ENCODE data around the gene LARP4B.

The LARP4B gene

DNA sequence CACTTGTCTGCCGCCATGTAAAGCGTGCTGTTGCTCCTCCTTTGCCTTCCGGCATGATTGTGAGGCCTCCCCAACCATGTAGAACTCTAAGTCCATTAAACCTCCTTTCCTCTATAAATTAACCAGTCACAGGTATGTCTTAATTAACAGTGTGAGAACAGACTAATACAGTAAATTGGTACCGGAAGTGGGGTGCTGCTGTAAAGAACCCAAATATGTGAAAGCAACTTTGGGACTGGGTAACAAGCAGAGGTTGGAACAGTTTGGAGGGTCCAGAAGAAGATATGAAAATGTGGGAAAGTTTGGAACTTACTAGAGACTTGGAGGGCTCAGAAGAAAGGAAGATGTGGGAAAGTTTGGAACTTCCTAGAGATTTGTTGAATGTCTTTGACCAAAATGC lies 135.3 kb downstream of the LARP4B start:
- peaks cover 62% of the 10 kb centered on the region for H3K9me3 ChIP-seq

DNA sequence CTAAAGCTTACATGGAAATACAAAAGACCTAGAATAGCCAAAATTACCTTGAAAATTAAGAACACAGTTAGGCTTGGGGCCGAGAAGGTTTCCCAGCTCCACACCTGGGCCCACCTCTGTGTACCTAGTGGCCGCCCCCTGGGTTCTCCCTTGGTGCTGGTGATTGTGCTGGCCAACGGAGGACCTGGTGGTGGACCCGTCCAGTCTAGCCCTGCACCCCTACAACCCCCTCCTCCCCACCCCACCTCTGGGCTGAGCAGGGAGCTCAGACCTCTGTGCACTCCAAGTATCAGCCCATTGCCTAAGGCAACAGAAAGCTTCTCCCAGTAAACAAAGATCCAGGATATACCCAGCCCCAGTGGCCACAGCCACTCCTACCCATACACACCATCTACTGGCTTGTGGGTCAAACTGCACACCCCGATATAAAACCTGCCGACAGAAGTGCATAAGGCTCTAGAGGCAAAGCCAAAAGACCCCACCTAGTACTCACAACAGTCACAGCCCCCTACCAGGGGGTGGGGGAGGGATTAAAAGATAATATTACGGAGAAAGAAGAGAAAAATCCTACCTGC lies 137.0 kb downstream of the LARP4B start:
- Histone ChIP-seq H3K36me3 (0 out of 2 replicates have a peak, but pooled peaks cover 6% of the 10 kb centered on the region), H3K4me3 (no peak overlapping the region), H3K9ac (no peak overlapping the region), H4K20me1 (no peaks in the 10 kb centered on the region), H3K9me3 (peaks cover 54% of the 10 kb centered on the region), H3K4me1 (peaks cover 6% of the 10 kb centered on the region), H3K27ac (no peak overlapping the region), H3K4me2 (no peak overlapping the region), H3K27me3 (no peaks in the 10 kb centered on the region)
- no peak for TF ChIP-seq Cebpa-rat (IDR thresholded peaks at IDR 0.05)

More for the DNA sequence above, 135.3 kb downstream of the LARP4B start:
- H3K27ac ChIP-seq = no peak overlapping the region
- no peak overlapping the region for H3K4me2 ChIP-seq
- no peak overlapping the region for H3K9ac ChIP-seq
- H3K36me3 ChIP-seq = 0 out of 2 replicates have a peak, but pooled peaks cover 6% of the 10 kb centered on the region
- no peaks in the 10 kb centered on the region for H4K20me1 ChIP-seq
- H3K4me1 ChIP-seq = peaks cover 6% of the 10 kb centered on the region
- no peaks in the 10 kb centered on the region for H3K27me3 ChIP-seq
- TF ChIP-seq Cebpa-rat (IDR thresholded peaks at IDR 0.05) = no peak
- H3K4me3 ChIP-seq = no peak overlapping the region

DNA sequence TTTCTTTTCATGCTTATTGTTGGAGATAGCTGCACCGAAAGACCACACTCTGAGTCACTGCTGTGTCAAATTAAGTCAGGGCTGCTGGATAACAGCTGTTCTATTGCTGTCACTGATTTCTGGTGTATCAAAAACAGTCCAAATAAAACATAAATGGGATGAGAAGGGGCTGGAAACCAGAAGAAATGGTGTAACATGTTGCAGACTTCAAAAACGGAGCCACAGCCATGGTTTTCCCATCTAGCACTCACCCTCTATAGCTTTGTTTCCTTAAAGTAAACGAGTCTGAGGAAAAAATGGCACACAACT lies 138.8 kb downstream of the LARP4B start:
- peaks cover 37% of the 10 kb centered on the region for H3K9me3 ChIP-seq
- TF ChIP-seq Cebpa-rat (IDR thresholded peaks at IDR 0.05) = no peak
- no peak overlapping the region for H3K27ac ChIP-seq
- no peak overlapping the region for H3K4me3 ChIP-seq
- H3K9ac ChIP-seq = no peak overlapping the region
- peaks cover 13% of the 10 kb centered on the region for H3K4me1 ChIP-seq
- H3K36me3 ChIP-seq = 0 out of 2 replicates have a peak, but pooled peaks cover 6% of the 10 kb centered on the region
- H3K27me3 ChIP-seq = no peaks in the 10 kb centered on the region
- H4K20me1 ChIP-seq = 0 out of 2 replicates have a peak, but pooled peaks cover 6% of the 10 kb centered on the region
- no peak overlapping the region for H3K4me2 ChIP-seq

DNA sequence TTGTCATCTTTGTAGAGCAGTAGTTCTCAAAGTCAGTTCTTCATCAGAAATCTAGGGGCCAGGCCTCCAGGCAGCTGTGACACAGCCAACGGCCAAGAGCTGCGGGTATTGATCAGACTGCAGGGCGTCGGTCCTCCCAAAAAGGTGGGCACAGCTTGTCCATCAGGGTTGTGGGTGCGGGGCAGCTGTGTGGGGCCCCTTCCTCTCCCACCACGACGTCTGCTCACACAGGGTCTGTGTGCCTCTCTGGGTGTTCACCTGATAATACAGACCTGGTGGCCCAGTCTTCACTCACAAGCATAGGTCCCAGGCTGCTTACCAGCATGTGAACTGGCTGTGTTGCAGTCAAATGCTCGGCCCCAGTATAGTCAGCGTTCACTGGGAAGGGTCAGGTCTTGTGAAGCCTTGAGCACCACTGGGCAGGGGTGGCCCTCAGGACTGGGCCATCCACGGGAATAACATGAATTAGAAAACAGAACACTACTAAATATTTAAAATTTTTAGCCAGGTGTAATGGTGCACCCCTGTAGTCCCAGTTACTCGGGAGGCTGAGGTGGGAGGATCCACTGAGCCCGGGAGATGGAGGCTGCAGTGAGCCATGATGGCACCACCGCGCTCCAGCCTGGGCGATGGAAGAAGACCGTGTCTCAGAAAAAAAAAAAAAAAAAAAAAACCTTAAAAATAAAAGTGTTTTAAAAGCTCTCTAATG lies 139.3 kb downstream of the LARP4B start:
- Histone ChIP-seq H3K4me2 (no peak overlapping the region), H3K36me3 (0 out of 2 replicates have a peak, but pooled peaks cover 4% of the 10 kb centered on the region), H4K20me1 (0 out of 2 replicates have a peak, but pooled peaks cover 6% of the 10 kb centered on the region), H3K27me3 (0 out of 2 replicates have a peak, but pooled peaks cover under 1% of the 10 kb centered on the region), H3K4me3 (no peak overlapping the region), H3K9me3 (peaks cover 32% of the 10 kb centered on the region), H3K9ac (no peak overlapping the region), H3K27ac (no peak overlapping the region), H3K4me1 (peaks cover 13% of the 10 kb centered on the region)
- no peak for TF ChIP-seq Cebpa-rat (IDR thresholded peaks at IDR 0.05)

DNA sequence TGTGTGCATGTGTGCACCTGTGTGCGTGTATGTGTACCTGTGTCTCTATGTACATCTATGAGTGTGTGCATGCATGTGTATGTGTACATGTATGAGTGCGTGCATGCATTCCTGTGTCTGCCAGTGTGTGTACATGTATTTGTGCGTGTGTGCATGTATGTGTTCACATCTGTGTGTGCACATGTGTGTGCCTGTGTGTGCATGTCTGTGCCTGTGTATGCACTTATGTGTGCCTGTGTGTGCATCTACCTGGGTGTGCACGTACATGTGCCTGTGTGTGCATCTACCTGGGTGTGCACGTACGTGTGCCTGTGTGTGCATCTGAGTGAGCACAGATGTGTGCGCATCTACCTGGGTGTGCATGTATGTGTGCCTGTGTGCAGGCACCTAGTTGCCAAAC lies 139.9 kb downstream of the LARP4B start:
- Histone ChIP-seq H3K4me2 (no peak overlapping the region), H3K27me3 (0 out of 2 replicates have a peak, but pooled peaks cover 7% of the 10 kb centered on the region), H3K27ac (no peak overlapping the region)

DNA sequence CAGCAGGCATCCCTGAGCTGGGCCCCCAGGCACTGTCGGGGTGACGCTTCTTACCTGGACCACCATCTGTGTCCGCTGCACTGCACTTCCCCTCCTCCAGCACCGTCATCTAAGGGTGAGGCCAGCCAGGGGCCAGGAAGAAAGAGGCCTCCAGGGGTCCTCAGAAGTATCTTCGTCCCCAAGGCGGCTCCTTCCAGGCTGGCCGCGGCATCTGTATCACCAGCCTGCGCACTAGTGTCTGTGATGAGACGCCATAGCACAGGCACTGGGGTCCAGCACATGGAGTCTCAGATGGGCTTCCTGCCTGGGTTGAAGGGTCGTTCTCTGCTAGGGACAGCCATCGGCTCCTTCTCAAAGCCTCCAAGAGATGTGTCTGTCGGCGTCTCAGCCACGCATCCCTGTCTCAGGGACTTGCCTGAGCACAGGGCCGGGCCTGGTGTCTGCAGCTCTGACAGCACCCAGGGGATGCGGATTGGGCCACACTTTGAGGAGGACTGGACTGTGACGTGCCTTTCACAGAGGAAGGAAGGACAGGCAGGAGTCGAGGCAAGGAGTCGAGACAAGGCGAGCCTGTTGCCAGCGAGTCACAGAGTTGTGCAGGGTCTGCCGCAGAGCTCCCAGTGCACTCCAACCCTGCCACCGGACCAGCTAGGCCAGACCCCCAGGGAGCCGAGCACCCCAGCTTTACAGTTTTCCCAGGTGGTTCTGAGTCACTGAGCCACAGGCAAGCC lies 140.5 kb downstream of the LARP4B start:
- Histone ChIP-seq H3K27ac (no peak overlapping the region), H3K4me3 (no peak overlapping the region), H3K27me3 (peaks cover 10% of the 10 kb centered on the region; the same call in 1 of the 2 replicates), H4K20me1 (peaks cover 8% of the 10 kb centered on the region; the same call in 1 of the 2 replicates), H3K9me3 (peaks cover 19% of the 10 kb centered on the region), H3K36me3 (no peaks in the 10 kb centered on the region), H3K9ac (no peak overlapping the region), H3K4me1 (peaks cover 10% of the 10 kb centered on the region; the same call in 1 of the 2 replicates), H3K4me2 (no peak overlapping the region)
- no peak for TF ChIP-seq Cebpa-rat (IDR thresholded peaks at IDR 0.05)

More for the DNA sequence above, 139.9 kb downstream of the LARP4B start:
- H4K20me1 ChIP-seq = 0 out of 2 replicates have a peak, but pooled peaks cover 6% of the 10 kb centered on the region
- H3K9me3 ChIP-seq = peaks cover 26% of the 10 kb centered on the region
- no peak overlapping the region for H3K4me3 ChIP-seq
- no peak overlapping the region for H3K9ac ChIP-seq
- H3K36me3 ChIP-seq = no peaks in the 10 kb centered on the region
- no peak for TF ChIP-seq Cebpa-rat (IDR thresholded peaks at IDR 0.05)
- peaks cover 7% of the 10 kb centered on the region for H3K4me1 ChIP-seq

DNA sequence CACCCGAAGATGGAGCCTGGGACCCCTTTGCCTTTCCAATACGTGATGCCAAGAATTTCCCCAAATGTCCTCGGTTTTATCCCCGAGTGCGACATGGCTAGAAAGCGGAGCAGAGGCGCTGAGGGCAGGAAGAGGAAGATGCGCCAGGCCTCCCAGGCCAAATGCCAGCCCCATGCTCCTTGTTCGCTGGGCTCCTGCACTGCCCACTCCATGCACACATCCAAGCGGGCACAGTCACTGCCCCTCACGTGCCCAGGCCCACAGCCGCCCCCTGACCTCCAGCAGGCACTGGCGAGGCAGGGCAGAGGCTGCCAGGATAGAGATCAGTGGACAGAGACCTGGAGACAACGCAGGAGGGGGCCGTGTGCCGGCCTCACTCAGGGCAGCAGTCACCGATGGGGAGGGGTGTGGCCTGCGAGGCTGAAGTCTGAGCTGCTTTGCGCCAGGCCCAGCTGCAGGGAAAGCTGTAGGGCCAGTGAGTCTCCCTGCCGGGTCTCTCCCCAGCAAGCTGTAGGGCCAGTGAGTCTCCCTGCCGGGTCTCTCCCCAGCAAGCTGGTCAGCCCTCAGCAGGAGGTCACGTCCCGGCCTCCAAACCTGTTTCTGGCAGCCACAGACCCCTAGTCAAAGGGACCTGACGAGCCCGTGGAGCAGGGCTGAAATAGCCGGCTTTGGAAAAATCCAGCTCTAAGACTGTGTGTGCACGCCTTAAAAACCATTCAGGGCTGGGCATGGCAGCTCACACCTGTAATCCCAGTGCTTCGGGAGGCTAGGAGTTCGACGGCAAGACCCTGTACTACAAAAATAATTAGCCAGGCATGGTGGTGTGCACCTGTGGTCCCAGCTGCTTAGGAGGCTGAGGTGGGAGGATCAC lies 141.4 kb downstream of the LARP4B start:
- H4K20me1 ChIP-seq = peaks cover 18% of the 10 kb centered on the region
- H3K4me3 ChIP-seq = no peak overlapping the region
- H3K4me1 ChIP-seq = peaks cover 16% of the 10 kb centered on the region
- no peak overlapping the region for H3K27ac ChIP-seq
- H3K9ac ChIP-seq = no peak overlapping the region
- H3K36me3 ChIP-seq = no peaks in the 10 kb centered on the region
- TF ChIP-seq Cebpa-rat (IDR thresholded peaks at IDR 0.05) = no peak
- peaks cover 20% of the 10 kb centered on the region for H3K27me3 ChIP-seq
- peaks cover 10% of the 10 kb centered on the region for H3K9me3 ChIP-seq
- no peak overlapping the region for H3K4me2 ChIP-seq

DNA sequence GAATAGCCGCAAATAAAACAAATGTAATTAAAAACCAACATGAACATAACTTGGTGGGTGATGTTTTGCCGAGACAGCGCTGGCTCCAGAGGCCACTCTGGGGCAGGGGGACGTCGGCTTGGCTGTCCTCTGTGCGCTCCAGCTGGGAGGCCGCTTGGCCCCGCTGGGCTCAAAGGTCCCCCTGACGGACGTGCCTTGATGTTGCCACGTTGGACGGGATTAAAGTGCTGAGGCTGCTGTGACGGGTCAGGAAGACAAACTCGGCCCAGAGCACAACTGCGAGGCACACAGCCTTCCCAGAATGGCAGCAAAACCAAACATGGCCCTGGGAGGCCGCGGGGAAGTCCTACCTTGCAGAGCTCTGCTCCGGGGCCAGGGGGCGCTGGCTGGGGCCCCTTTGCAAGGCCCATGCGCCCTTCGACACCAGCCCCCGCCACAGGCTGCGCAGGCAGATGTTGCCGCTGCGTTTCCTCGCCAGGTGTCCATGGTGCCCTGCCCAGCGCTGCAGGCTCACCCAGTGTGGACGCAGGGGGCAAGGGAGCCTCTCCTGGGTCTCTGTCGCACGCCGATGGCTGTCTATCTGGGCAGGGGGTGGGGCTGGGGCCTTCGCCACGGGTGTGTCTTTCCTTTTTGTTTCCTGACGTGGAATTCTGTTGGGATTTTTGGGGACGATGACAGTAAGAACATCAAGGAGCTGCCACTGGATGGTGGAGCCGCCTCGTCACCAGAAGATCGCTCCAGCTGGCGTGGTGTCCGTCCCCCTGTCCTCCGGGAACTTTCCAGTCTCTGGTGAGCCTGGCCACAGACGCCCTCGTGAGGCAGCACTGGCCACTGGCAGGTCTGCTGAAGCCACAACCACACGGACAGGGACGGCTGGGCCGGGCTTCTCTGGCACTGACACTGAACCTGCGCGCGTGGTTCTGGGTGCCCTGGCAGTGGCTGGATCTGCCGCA lies 142.4 kb downstream of the LARP4B start:
- TF ChIP-seq Cebpa-rat (IDR thresholded peaks at IDR 0.05) = no peak
- H3K4me2 ChIP-seq = peak overlapping the region; percentile 63

More for the DNA sequence above, 142.4 kb downstream of the LARP4B start:
- H3K9me3 ChIP-seq = 0 out of 2 replicates have a peak, but pooled peaks cover under 1% of the 10 kb centered on the region
- no peaks in the 10 kb centered on the region for H3K36me3 ChIP-seq
- no peak overlapping the region for H3K27ac ChIP-seq
- peaks cover 21% of the 10 kb centered on the region for H3K4me1 ChIP-seq
- peak overlapping the region; percentile 38; the same call in 1 of the 2 replicates for H3K4me3 ChIP-seq
- peaks cover 29% of the 10 kb centered on the region for H3K27me3 ChIP-seq
- no peak overlapping the region for H3K9ac ChIP-seq
- peaks cover 20% of the 10 kb centered on the region for H4K20me1 ChIP-seq
